HCT116 (cell line): ENCODE data around the gene DIPK1B. TPM values are rescaled to one million over a fixed set of nuclear protein-coding genes. Genes with fewer than 3 reads are reported as not detected.

ENCODE experiments used
- ATAC-seq: fragments of 200-7000 bp; cut with Tn5 transposase; 2 replicates; pipeline ENCODE4 v1.9.1; 2020; ENCODE audit warnings: mild to moderate bottlenecking, moderate library complexity
- BruUV-seq: library from RNA; stranded (reverse); fragments of 400-500 nt; replicated peaks from 2 replicates; lab custom pipeline; 2021; lab: Mats Ljungman, UMichigan
- CTCF ChIA-PET: fragments of 300-600 bp; sonication (Branson Sonifier 250); formaldehyde crosslinking; loops from one replicate; lab custom pipeline; 2021; ENCODE audit warnings: antibody characterized with exemption; lab: Charles Lee
- POLR2A ChIA-PET: fragments of 300-600, 350-600 bp; sonication (Branson Sonifier 250); formaldehyde crosslinking; loops from one replicate; lab custom pipeline; 2021; ENCODE audit warnings: antibody characterized with exemption; lab: Charles Lee
- RAD21 ChIA-PET, 2 experiments: fragments of 300-600 bp; sonication (Branson Sonifier 250); formaldehyde crosslinking; loops; one replicate each; lab custom pipeline; 2023; ENCODE audit warnings: low total read pairs in 2 of 2; ENCODE audit not compliant: uncharacterized antibody in 2 of 2, unreplicated experiment in 2 of 2, low non-redundant PET in 1 of 2; lab: Charles Lee
- DNase-seq: peaks from one replicate; pipeline ENCODE4 v3.0.0-alpha.2; 2010; ENCODE audit warnings: low read depth, low spot score
- H2AFZ ChIP-seq: fragments of 200-600 bp; shearing (Covaris generic), sonication (generic); 2 replicates; pipeline ENCODE4 v1.6.1; 2017; ENCODE audit warnings: low read depth, mixed run types, mixed read lengths, antibody characterized with exemption, low read length; ENCODE audit not compliant: poor library complexity, severe bottlenecking
- H3K27ac ChIP-seq: 2 replicates; pipeline ENCODE4 v1.5.1; 2012; ENCODE audit warnings: low read depth, low read length
- H3K27me3 ChIP-seq: fragments of 200-600 bp; sonication (generic); 2 replicates; pipeline ENCODE4 v1.6.1; 2016; ENCODE audit warnings: mixed run types, low read length, mixed read lengths; ENCODE audit not compliant: insufficient read depth
- H3K36me3 ChIP-seq, 2 experiments: fragments of 200-500 bp in 1 of 2; fragments of 200-600 bp in 1 of 2; sonication (Bioruptor generic) in 1 of 2; sonication (generic) in 1 of 2; 2 replicates each; pipeline versions ENCODE4 v1.5.1 to v1.6.1; 2014 to 2016; ENCODE audit warnings: low read length in 2 of 2, inconsistent platforms in 1 of 2, mixed read lengths in 1 of 2, mixed run types in 1 of 2; ENCODE audit not compliant: insufficient read depth in 2 of 2, control insufficient read depth in 1 of 2
- H3K4me1 ChIP-seq, 2 experiments: fragments of 200-600 bp in 1 of 2; sonication (generic) in 1 of 2; 2 replicates each; pipeline versions ENCODE4 v1.5.1 to v1.6.1; 2012 to 2017; ENCODE audit warnings: low read length in 2 of 2, inconsistent platforms in 1 of 2, mild to moderate bottlenecking in 1 of 2, mixed read lengths in 1 of 2, mixed run types in 1 of 2, moderate library complexity in 1 of 2; ENCODE audit not compliant: insufficient read depth in 2 of 2, control insufficient read depth in 1 of 2
- H3K4me2 ChIP-seq: fragments of 200-600 bp; sonication (generic); 2 replicates; pipeline ENCODE4 v1.6.1; 2017; ENCODE audit warnings: mixed run types, low read length, mixed read lengths
- H3K4me3 ChIP-seq, 2 experiments: fragments of 200-600 bp in 1 of 2; sonication (generic) in 1 of 2; replicated peaks in 1 of 2; 2 replicates each; pipeline ENCODE4 v1.5.1; 2011 to 2016; ENCODE audit warnings: low read length in 2 of 2, control low read depth in 1 of 2, low read depth in 1 of 2, mild to moderate bottlenecking in 1 of 2, mixed read lengths in 1 of 2, mixed run types in 1 of 2
- H3K79me2 ChIP-seq: fragments of 200-600 bp; sonication (generic); 2 replicates; pipeline ENCODE4 v1.6.1; 2017; ENCODE audit warnings: mild to moderate bottlenecking, mixed run types, low read length, moderate library complexity, mixed read lengths; ENCODE audit not compliant: insufficient read depth
- H3K9ac ChIP-seq: fragments of 200-600 bp; sonication (generic); 2 replicates; pipeline ENCODE4 v1.6.1; 2016; ENCODE audit warnings: low read length, mixed read lengths
- H3K9me2 ChIP-seq: fragments of 200-600 bp; sonication (generic), shearing (Covaris generic); 2 replicates; pipeline ENCODE4 v1.6.1; 2017; ENCODE audit warnings: mixed run types, mild to moderate bottlenecking, moderate library complexity; ENCODE audit not compliant: insufficient read depth
- H3K9me3 ChIP-seq, 2 experiments: fragments of 200-500 bp in 1 of 2; fragments of 200-600 bp in 1 of 2; sonication (Bioruptor generic) in 1 of 2; sonication (generic) in 1 of 2; 2 replicates each; pipeline ENCODE4 v1.6.1; 2014 to 2017; ENCODE audit warnings: low read length in 2 of 2, mixed read lengths in 2 of 2, inconsistent platforms in 1 of 2, low read depth in 1 of 2, mild to moderate bottlenecking in 1 of 2, mixed run types in 1 of 2, moderate library complexity in 1 of 2; ENCODE audit not compliant: control insufficient read depth in 1 of 2, insufficient read depth in 1 of 2
- H4K20me1 ChIP-seq: fragments of 200-600 bp; sonication (generic), shearing (Covaris generic); 2 replicates; pipeline ENCODE4 v1.6.1; 2017; ENCODE audit warnings: mixed run types, mild to moderate bottlenecking, moderate library complexity; ENCODE audit not compliant: insufficient read depth
- ATF3 ChIP-seq: IDR thresholded peaks from 2 replicates; pipeline ENCODE4 v1.6.1; 2012
- CEBPB ChIP-seq: IDR thresholded peaks from 2 replicates; pipeline ENCODE4 v1.6.1; 2012; ENCODE audit warnings: low read depth
- CTCF ChIP-seq, 3 experiments: fragments of 200-600 bp in 1 of 3; sonication (generic) in 1 of 3; IDR thresholded peaks in 2 of 3; conservative IDR thresholded peaks in 1 of 3; 2 replicates each; pipeline ENCODE4 v1.5.1; 2012 to 2017; ENCODE audit warnings: low read depth in 2 of 3, low read length in 2 of 3, antibody characterized with exemption in 1 of 3, borderline replicate concordance in 1 of 3, control low read depth in 1 of 3, mild to moderate bottlenecking in 1 of 3, mixed read lengths in 1 of 3, mixed run types in 1 of 3, moderate library complexity in 1 of 3; ENCODE audit not compliant: insufficient read depth in 1 of 3
- EGR1 ChIP-seq: IDR thresholded peaks from 2 replicates; pipeline ENCODE4 v1.6.1; 2012; ENCODE audit warnings: low read depth
- ELF1 ChIP-seq: IDR thresholded peaks from 2 replicates; pipeline ENCODE4 v1.6.1; 2012; ENCODE audit warnings: low read depth, borderline replicate concordance
- FOSL1 ChIP-seq: IDR thresholded peaks from 2 replicates; pipeline ENCODE4 v1.6.1; 2012; ENCODE audit warnings: low read depth
- JUND ChIP-seq: IDR thresholded peaks from 2 replicates; pipeline ENCODE4 v1.6.1; 2012
- ZFX ChIP-seq: fragments of 450-650 bp; IDR thresholded peaks from 2 replicates; pipeline ENCODE4 v1.6.1; 2017
- intact Hi-C: fragments of 100-400 bp; cut with micrococcal nuclease; formaldehyde crosslinking; loops from 2 replicates; pipeline ENCODE4 v1.10.0; 2022
- total RNA-seq: library from RNA; stranded (reverse); gene quantifications from one replicate; pipeline ENCODE4 v1.2.1, GENCODE V29; 2021; ENCODE audit not compliant: unreplicated experiment

The DIPK1B gene
- total RNA-seq, 1 experiment from 2014 or later, result 15.6 TPM

GRCh38 chr9:136735812-136736480 is 23.6 kb downstream of the DIPK1B start (continued):
- TF ChIP-seq CTCF (IDR thresholded peaks at IDR 0.05 in 2 of 3, conservative IDR thresholded peaks at IDR 0.05 in 1 of 3; ENCODE audit: borderline replicate concordance in 1 of 3, insufficient read depth in 1 of 3, low read depth in 2 of 3, low read length in 2 of 3) (no peak), FOSL1 (no peak)

- Histone ChIP-seq H3K4me3 (no peak overlapping the region), H2AFZ (no peak overlapping the region), H3K79me2 (no peaks in the 10 kb centered on the region), H3K9me3 (no peaks in the 10 kb centered on the region), H3K36me3 (no peaks in the 10 kb centered on the region), H3K4me2 (no peak overlapping the region), H4K20me1 (no peaks in the 10 kb centered on the region), H3K9me2 (no peaks in the 10 kb centered on the region), H3K27ac (no peak overlapping the region), H3K27me3 (no peaks in the 10 kb centered on the region), H3K9ac (no peak overlapping the region), H3K4me1 (no peaks in the 10 kb centered on the region)
- intact Hi-C loops, result no loop called here
- DNase-seq (no peak), ATAC-seq (no peak)
- no peak for TF ChIP-seq FOSL1
- TF ChIP-seq ZFX, result no peak
- TF ChIP-seq JUND, result no peak
- no peak for TF ChIP-seq CEBPB
- ChIA-PET POLR2A (no interaction called here), RAD21 (no interaction called here), CTCF (no interaction called here)
- no TSS peak for BruUV-seq
Measured at GRCh38 chr9:136738960-136739359, 26.6 kb downstream of the DIPK1B start.

GRCh38 chr9:136739509-136739908 is 27.1 kb downstream of the DIPK1B start:
- H3K79me2 ChIP-seq, result no peaks in the 10 kb centered on the region
- H3K27me3 ChIP-seq, result no peaks in the 10 kb centered on the region

More at GRCh38 chr9:136739509-136739908, 27.1 kb downstream of the DIPK1B start:
- no TSS peak for BruUV-seq
- Histone ChIP-seq H3K27ac (no peak overlapping the region), H3K4me3 (no peak overlapping the region), H3K9me2 (no peaks in the 10 kb centered on the region), H2AFZ (no peak overlapping the region), H3K9ac (no peak overlapping the region), H3K9me3 (no peaks in the 10 kb centered on the region), H4K20me1 (no peaks in the 10 kb centered on the region), H3K4me2 (no peak overlapping the region), H3K4me1 (no peaks in the 10 kb centered on the region), H3K36me3 (no peaks in the 10 kb centered on the region)
- ChIA-PET CTCF (no interaction called here), RAD21 (no interaction called here), POLR2A (no interaction called here)
- TF ChIP-seq ELF1 (no peak), ATF3 (no peak), ZFX (no peak), EGR1 (no peak), CEBPB (no peak)
- no peak for DNase-seq
- intact Hi-C loops, result no loop called here
- ATAC-seq, result no peak
